PC-3 (cell line): ENCODE results near the gene CKAP2.

Experiments
- EZH2 ChIP-seq: fragments of 300-600 bp; sonication (generic); IDR thresholded peaks from one replicate; pipeline ENCODE4 v1.6.1; 2017; ENCODE audit warnings: antibody characterized with exemption, mild to moderate bottlenecking, low read length; ENCODE audit not compliant: unreplicated experiment
- EZH2phosphoT487 ChIP-seq: fragments of 300-600 bp; sonication (generic); IDR thresholded peaks from 2 replicates; pipeline ENCODE4 v1.6.1; 2018; ENCODE audit warnings: mild to moderate bottlenecking, antibody characterized with exemption, low read length, borderline replicate concordance
- TF ChIP-seq, protein P1 (sequence below): fragments of 300-600 bp; sonication (generic); conservative IDR thresholded peaks from 2 replicates; pipeline ENCODE4 v1.5.1; 2017; ENCODE audit warnings: antibody characterized with exemption, low read depth, mild to moderate bottlenecking, low read length

DNA sequence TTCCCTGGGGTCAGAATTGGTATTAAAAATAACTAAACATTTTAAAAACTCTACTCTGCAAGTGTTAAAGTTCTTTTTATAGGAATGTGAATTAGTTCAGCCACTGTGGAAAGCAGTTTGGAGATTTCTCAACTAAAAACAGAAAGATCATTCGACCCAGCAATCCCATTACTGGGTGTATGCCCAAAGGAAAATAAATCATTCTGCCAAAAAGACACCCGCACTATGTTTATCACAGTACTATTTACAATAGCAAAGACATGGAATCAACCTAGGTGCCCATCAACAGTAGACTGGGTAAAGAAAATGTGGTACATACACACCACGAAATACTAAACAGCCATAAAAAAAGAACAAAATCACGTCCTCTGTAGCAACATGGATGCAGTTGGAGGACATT is 48.6 kb upstream of the CKAP2 start:
- TF ChIP-seq, protein P1, sequence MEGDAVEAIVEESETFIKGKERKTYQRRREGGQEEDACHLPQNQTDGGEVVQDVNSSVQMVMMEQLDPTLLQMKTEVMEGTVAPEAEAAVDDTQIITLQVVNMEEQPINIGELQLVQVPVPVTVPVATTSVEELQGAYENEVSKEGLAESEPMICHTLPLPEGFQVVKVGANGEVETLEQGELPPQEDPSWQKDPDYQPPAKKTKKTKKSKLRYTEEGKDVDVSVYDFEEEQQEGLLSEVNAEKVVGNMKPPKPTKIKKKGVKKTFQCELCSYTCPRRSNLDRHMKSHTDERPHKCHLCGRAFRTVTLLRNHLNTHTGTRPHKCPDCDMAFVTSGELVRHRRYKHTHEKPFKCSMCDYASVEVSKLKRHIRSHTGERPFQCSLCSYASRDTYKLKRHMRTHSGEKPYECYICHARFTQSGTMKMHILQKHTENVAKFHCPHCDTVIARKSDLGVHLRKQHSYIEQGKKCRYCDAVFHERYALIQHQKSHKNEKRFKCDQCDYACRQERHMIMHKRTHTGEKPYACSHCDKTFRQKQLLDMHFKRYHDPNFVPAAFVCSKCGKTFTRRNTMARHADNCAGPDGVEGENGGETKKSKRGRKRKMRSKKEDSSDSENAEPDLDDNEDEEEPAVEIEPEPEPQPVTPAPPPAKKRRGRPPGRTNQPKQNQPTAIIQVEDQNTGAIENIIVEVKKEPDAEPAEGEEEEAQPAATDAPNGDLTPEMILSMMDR: no peak
- TF ChIP-seq EZH2 (no peak), EZH2phosphoT487 (no peak)
